ENCODE results near the gene KCNQ5.

KCNQ5 gene

DNA sequence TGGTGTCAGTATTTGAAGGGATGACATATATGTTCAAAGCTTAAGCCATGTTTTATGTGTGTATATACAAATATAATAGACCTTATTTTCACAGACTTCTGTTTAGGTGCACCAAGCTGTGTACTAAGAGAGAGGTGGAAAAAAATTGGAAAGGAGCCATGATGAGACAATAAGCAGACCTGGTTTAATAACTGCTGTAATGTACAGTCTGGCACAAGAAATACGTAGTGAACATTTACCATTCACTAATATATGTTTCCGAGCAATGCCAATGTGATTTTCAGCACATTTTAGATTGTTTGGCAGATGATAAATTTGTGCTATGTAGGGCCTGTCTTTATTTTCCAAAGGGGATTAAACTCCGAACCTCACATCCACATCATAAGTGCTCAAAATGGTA, 487.1 kb downstream of the KCNQ5 start:
- Histone ChIP-seq H3F3A (ENCODE audit: control insufficient read depth, insufficient read depth) (no peaks in the 10 kb centered on the region), H3K27me3 (ENCODE audit: control insufficient read depth, low read length) (no peaks in the 10 kb centered on the region), H3K27ac (ENCODE audit: low read depth, low read length) (no peak overlapping the region), H3K9me2 (replicated peaks; ENCODE audit: control insufficient read depth, low read length) (no peaks in the 10 kb centered on the region), H3K36me3 (ENCODE audit: control insufficient read depth, low read length) (peaks cover 16% of the 10 kb centered on the region), H3K4me2 (ENCODE audit: low read length) (no peak overlapping the region), H4K20me1 (ENCODE audit: control insufficient read depth, insufficient read depth, low read depth, low read length) (no peaks in the 10 kb centered on the region), H3K9me3 (ENCODE audit: control insufficient read depth, insufficient read depth, low read length) (no peaks in the 10 kb centered on the region), H3K4me3 (ENCODE audit: low read length) (no peak overlapping the region), H3K4me1 (ENCODE audit: control insufficient read depth, low read length) (no peaks in the 10 kb centered on the region), H3K79me2 (ENCODE audit: control insufficient read depth, low read length) (no peaks in the 10 kb centered on the region)
- TF ChIP-seq CTCF (IDR thresholded peaks at IDR 0.05; ENCODE audit: low read depth, low read length, poor library complexity, severe bottlenecking), result no peak
- no peak for TF ChIP-seq EZH2phosphoT487 (IDR thresholded peaks at IDR 0.05; ENCODE audit: borderline replicate concordance, low read length)

DNA sequence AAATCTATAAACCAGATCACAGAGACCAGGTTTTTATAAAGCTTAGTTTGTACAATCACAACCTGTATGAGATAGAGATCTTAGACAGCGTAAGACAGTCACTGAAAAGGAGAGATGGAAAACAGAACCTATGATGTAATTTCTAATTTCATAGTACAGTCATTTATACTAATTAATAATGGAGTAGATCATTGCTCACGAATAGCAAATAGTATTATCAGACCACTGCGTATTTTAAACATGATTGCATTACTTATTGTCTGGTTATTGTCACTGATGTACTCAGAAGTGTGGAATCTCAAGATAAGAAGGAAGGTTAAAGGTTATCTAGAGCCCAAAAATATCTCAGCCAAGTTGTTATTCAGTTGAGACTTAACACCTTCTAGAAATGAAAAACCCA, 487.8 kb downstream of the KCNQ5 start:
- no peak for TF ChIP-seq CTCF (IDR thresholded peaks at IDR 0.05; ENCODE audit: low read depth, low read length, poor library complexity, severe bottlenecking)
- TF ChIP-seq EZH2phosphoT487 (IDR thresholded peaks at IDR 0.05; ENCODE audit: borderline replicate concordance, low read length), result no peak
- Histone ChIP-seq H3K27ac (ENCODE audit: low read depth, low read length) (no peak overlapping the region), H3F3A (ENCODE audit: control insufficient read depth, insufficient read depth) (no peaks in the 10 kb centered on the region), H3K9me3 (ENCODE audit: control insufficient read depth, insufficient read depth, low read length) (no peaks in the 10 kb centered on the region), H4K20me1 (ENCODE audit: control insufficient read depth, insufficient read depth, low read depth, low read length) (no peaks in the 10 kb centered on the region), H3K9me2 (replicated peaks; ENCODE audit: control insufficient read depth, low read length) (no peaks in the 10 kb centered on the region), H3K4me1 (ENCODE audit: control insufficient read depth, low read length) (no peaks in the 10 kb centered on the region), H3K4me2 (ENCODE audit: low read length) (no peak overlapping the region), H3K36me3 (ENCODE audit: control insufficient read depth, low read length) (peaks cover 20% of the 10 kb centered on the region), H3K79me2 (ENCODE audit: control insufficient read depth, low read length) (no peaks in the 10 kb centered on the region), H3K27me3 (ENCODE audit: control insufficient read depth, low read length) (no peaks in the 10 kb centered on the region), H3K4me3 (ENCODE audit: low read length) (no peak overlapping the region)

- TF ChIP-seq CTCF (IDR thresholded peaks at IDR 0.05; ENCODE audit: low read depth, low read length, poor library complexity, severe bottlenecking), result no peak
- no peak for TF ChIP-seq EZH2phosphoT487 (IDR thresholded peaks at IDR 0.05; ENCODE audit: borderline replicate concordance, low read length)
- no peaks in the 10 kb centered on the region for H3K4me1 ChIP-seq (ENCODE audit: control insufficient read depth, low read length)
- no peaks in the 10 kb centered on the region for H3K79me2 ChIP-seq (ENCODE audit: control insufficient read depth, low read length)
- no peaks in the 10 kb centered on the region for H3K9me3 ChIP-seq (ENCODE audit: control insufficient read depth, insufficient read depth, low read length)
- no peaks in the 10 kb centered on the region for H4K20me1 ChIP-seq (ENCODE audit: control insufficient read depth, insufficient read depth, low read depth, low read length)
- H3K4me3 ChIP-seq (ENCODE audit: low read length), result no peak overlapping the region
- no peaks in the 10 kb centered on the region for H3F3A ChIP-seq (ENCODE audit: control insufficient read depth, insufficient read depth)
- H3K9me2 ChIP-seq (replicated peaks; ENCODE audit: control insufficient read depth, low read length), result no peaks in the 10 kb centered on the region
- H3K27ac ChIP-seq (ENCODE audit: low read depth, low read length), result no peak overlapping the region
- H3K27me3 ChIP-seq (ENCODE audit: control insufficient read depth, low read length), result no peaks in the 10 kb centered on the region
- H3K4me2 ChIP-seq (ENCODE audit: low read length), result no peak overlapping the region
- H3K36me3 ChIP-seq (ENCODE audit: control insufficient read depth, low read length), result peaks cover 29% of the 10 kb centered on the region
Observed at GRCh38 chr6:73116330-73116729, 494.5 kb downstream of the KCNQ5 start.

All from DOHH2 (cell line).